ENCODE data around the gene ACACB. TPM values are rescaled to one million over a fixed set of nuclear protein-coding genes. Genes with fewer than 3 reads are reported as not detected.

The ACACB gene
- polyA plus RNA-seq, 1 donor from 2014 or later: 0.22 TPM

GRCh38 chr12:109163167-109163566 lies 46.8 kb downstream of the ACACB start:
- no peaks in the 10 kb centered on the region for H3K9me2 ChIP-seq (ENCODE audit: insufficient read depth, low read length)
- H3F3A ChIP-seq (ENCODE audit: insufficient read depth, low read length, poor library complexity, severe bottlenecking): no peaks in the 10 kb centered on the region
- no peak overlapping the region for H2AFZ ChIP-seq (ENCODE audit: low read depth, low read length)
- H4K20me1 ChIP-seq (ENCODE audit: insufficient read depth): no peaks in the 10 kb centered on the region
- H3K9me3 ChIP-seq (ENCODE audit: low read length): no peaks in the 10 kb centered on the region
- H3K79me2 ChIP-seq (replicated peaks; ENCODE audit: insufficient read depth, low read length): no peaks in the 10 kb centered on the region
- H3K9ac ChIP-seq (ENCODE audit: low read length): no peak overlapping the region
- no peak for TF ChIP-seq CTCF (IDR thresholded peaks at IDR 0.05; ENCODE audit: poor library complexity, severe bottlenecking)
- no peak for TF ChIP-seq TAF1 (IDR thresholded peaks at IDR 0.05; ENCODE audit: low read depth)
- H3K36me3 ChIP-seq (ENCODE audit: insufficient read depth, low read length): no peaks in the 10 kb centered on the region
- H3K4me3 ChIP-seq (ENCODE audit: low read length): no peak overlapping the region
- H3K27ac ChIP-seq (ENCODE audit: low read length): no peak overlapping the region
- no peaks in the 10 kb centered on the region for H3K27me3 ChIP-seq (ENCODE audit: insufficient read depth, low read depth, low read length)
- no peak overlapping the region for H3K4me2 ChIP-seq (ENCODE audit: low read length)

GRCh38 chr12:109165599-109165998 lies 49.2 kb downstream of the ACACB start:
- no peaks in the 10 kb centered on the region for H3K27me3 ChIP-seq (ENCODE audit: insufficient read depth, low read depth, low read length)
- H3K9me3 ChIP-seq (ENCODE audit: low read length): no peaks in the 10 kb centered on the region
- no peaks in the 10 kb centered on the region for H3K9me2 ChIP-seq (ENCODE audit: insufficient read depth, low read length)
- no peaks in the 10 kb centered on the region for H4K20me1 ChIP-seq (ENCODE audit: insufficient read depth)
- TF ChIP-seq POLR2AphosphoS5 (IDR thresholded peaks at IDR 0.05) (no peak), MXI1 (conservative IDR thresholded peaks at IDR 0.05; ENCODE audit: poor library complexity, severe bottlenecking) (no peak), RAD21 (conservative IDR thresholded peaks at IDR 0.05) (no peak), SMC3 (conservative IDR thresholded peaks at IDR 0.05; ENCODE audit: poor library complexity) (no peak), EP300 (conservative IDR thresholded peaks at IDR 0.05; ENCODE audit: poor library complexity, severe bottlenecking) (no peak), EZH2 (IDR thresholded peaks at IDR 0.05; ENCODE audit: borderline replicate concordance, insufficient read depth, low read length, poor library complexity, severe bottlenecking) (no peak), CTCF (IDR thresholded peaks at IDR 0.05; ENCODE audit: poor library complexity, severe bottlenecking) (no peak), TAF1 (IDR thresholded peaks at IDR 0.05; ENCODE audit: low read depth) (no peak)
- no peak overlapping the region for H3K9ac ChIP-seq (ENCODE audit: low read length)
- no peak overlapping the region for H3K4me2 ChIP-seq (ENCODE audit: low read length)
- no peak overlapping the region for H2AFZ ChIP-seq (ENCODE audit: low read depth, low read length)
- no peaks in the 10 kb centered on the region for H3K79me2 ChIP-seq (replicated peaks; ENCODE audit: insufficient read depth, low read length)
- no peaks in the 10 kb centered on the region for H3F3A ChIP-seq (ENCODE audit: insufficient read depth, low read length, poor library complexity, severe bottlenecking)
- H3K27ac ChIP-seq (ENCODE audit: low read length): no peak overlapping the region
- no peaks in the 10 kb centered on the region for H3K36me3 ChIP-seq (ENCODE audit: insufficient read depth, low read length)
- H3K4me3 ChIP-seq (ENCODE audit: low read length): no peak overlapping the region

- no peak overlapping the region for H3K4me2 ChIP-seq (ENCODE audit: low read length)
- no peak overlapping the region for H2AFZ ChIP-seq (ENCODE audit: low read depth, low read length)
- H3K9me2 ChIP-seq (ENCODE audit: insufficient read depth, low read length): no peaks in the 10 kb centered on the region
- H3K9ac ChIP-seq (ENCODE audit: low read length): no peak overlapping the region
- H3K9me3 ChIP-seq (ENCODE audit: low read length): no peaks in the 10 kb centered on the region
- no peaks in the 10 kb centered on the region for H4K20me1 ChIP-seq (ENCODE audit: insufficient read depth)
- no peaks in the 10 kb centered on the region for H3K36me3 ChIP-seq (ENCODE audit: insufficient read depth, low read length)
- no peak overlapping the region for H3K4me3 ChIP-seq (ENCODE audit: low read length)
- TF ChIP-seq POLR2AphosphoS5 (IDR thresholded peaks at IDR 0.05): no peak
- no peak for TF ChIP-seq TAF1 (IDR thresholded peaks at IDR 0.05; ENCODE audit: low read depth)
- TF ChIP-seq EP300 (conservative IDR thresholded peaks at IDR 0.05; ENCODE audit: poor library complexity, severe bottlenecking): no peak
- H3K79me2 ChIP-seq (replicated peaks; ENCODE audit: insufficient read depth, low read length): no peaks in the 10 kb centered on the region
- H3F3A ChIP-seq (ENCODE audit: insufficient read depth, low read length, poor library complexity, severe bottlenecking): no peaks in the 10 kb centered on the region
- no peaks in the 10 kb centered on the region for H3K27me3 ChIP-seq (ENCODE audit: insufficient read depth, low read depth, low read length)
- no peak overlapping the region for H3K27ac ChIP-seq (ENCODE audit: low read length)
Observed at GRCh38 chr12:109166371-109166770, 50.0 kb downstream of the ACACB start.

All from neural cell (in vitro differentiated cells).